Smooth muscle cell of the umbilical artery (primary cell): ENCODE results near the gene ADAM33. TPM values are rescaled to one million over a fixed set of nuclear protein-coding genes. Genes with fewer than 3 reads are reported as not detected.

Experiments used
- total RNA-seq: library from RNA; depleted of rRNA; stranded (reverse); fragments of >200 nt; gene quantifications from 2 replicates; pipeline ENCODE4 v1.2.3, GENCODE V29; 2014

ADAM33 gene, protein sequence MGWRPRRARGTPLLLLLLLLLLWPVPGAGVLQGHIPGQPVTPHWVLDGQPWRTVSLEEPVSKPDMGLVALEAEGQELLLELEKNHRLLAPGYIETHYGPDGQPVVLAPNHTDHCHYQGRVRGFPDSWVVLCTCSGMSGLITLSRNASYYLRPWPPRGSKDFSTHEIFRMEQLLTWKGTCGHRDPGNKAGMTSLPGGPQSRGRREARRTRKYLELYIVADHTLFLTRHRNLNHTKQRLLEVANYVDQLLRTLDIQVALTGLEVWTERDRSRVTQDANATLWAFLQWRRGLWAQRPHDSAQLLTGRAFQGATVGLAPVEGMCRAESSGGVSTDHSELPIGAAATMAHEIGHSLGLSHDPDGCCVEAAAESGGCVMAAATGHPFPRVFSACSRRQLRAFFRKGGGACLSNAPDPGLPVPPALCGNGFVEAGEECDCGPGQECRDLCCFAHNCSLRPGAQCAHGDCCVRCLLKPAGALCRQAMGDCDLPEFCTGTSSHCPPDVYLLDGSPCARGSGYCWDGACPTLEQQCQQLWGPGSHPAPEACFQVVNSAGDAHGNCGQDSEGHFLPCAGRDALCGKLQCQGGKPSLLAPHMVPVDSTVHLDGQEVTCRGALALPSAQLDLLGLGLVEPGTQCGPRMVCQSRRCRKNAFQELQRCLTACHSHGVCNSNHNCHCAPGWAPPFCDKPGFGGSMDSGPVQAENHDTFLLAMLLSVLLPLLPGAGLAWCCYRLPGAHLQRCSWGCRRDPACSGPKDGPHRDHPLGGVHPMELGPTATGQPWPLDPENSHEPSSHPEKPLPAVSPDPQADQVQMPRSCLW
- total RNA-seq, result 16.4 and 18.7 TPM in 2 replicates

DNA sequence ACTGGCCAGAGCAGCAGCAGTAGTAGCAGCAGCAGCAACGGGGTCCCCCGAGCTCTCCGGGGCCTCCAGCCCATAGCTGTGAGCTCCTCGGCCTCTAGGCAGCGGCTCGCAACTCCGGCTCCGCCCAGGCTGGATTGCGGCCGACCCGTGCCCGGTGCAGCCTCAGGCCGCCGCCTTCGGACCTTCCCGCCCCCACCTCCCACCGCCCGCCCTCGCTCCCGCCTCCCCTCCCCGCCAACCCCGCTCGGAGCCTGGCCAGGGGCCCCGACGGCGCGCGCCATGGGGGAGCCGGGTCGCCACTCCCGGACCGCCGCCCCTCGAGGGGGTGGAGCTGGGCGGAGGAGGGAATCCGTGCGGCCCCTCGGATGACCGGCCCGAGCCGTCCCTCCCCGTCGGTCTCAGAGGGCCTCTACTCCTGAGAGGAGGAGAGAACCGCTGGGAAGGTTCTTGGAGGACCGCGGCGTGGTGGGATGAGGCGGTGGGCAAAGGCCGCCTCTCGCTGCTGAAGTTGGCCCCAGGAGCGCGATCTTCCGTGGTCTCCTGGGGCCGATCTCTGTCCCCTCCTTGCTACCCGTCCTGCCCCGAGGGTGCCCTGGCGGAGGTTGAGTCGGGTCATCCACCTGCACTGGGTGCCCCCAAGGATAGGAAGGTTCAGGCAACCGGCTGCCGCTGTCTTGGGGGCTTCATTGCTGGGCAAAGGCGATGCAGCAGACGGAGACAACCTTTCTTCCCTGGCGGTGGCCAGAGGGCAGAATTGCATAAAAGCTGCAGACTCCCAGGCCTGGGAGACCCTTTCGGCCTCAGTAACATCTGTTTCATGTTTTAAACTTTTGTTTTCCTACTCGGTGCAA is at the start of gene ADAM33:
Gene ADAM33, minus strand, starts transcription at position 80 of the 851 bp plus-strand sequence. Its CDS starts 6 bp downstream, at position 74.

DNA sequence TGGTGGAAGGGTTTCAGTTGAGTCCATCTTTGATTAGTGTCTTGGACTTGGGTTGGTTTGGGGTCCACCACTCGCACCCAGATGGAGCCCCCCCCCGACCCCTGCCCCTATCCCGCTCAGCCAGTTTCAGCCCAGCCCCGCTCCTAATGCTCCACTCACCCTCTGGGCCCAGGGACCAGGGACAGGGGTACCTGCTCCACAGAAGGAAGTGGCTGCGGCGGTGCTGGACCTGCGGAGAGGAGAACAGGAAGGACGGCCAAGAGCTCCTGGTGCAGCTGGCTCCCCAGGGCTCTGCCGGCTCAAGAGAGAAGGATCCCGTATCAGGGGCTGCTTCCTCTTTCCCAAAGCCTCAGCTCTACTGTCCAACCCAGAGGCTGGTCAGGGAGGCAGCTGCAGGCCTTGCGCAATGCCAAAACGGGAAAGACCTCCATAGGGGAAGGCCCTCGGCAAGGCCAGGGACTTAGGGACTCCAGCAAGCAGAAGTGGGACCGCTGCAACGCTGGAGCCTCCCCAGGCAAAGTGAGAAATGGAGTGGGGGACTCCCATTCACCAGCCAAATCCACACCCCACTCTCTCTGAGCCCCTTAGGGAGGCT is 30.6 kb upstream of the ADAM33 start, which contains the start of gene SIGLEC1:
Gene SIGLEC1, minus strand, starts transcription at position 322 of the 595 bp plus-strand sequence. CDS start 5,472 bp downstream, outside the sequence.

DNA sequence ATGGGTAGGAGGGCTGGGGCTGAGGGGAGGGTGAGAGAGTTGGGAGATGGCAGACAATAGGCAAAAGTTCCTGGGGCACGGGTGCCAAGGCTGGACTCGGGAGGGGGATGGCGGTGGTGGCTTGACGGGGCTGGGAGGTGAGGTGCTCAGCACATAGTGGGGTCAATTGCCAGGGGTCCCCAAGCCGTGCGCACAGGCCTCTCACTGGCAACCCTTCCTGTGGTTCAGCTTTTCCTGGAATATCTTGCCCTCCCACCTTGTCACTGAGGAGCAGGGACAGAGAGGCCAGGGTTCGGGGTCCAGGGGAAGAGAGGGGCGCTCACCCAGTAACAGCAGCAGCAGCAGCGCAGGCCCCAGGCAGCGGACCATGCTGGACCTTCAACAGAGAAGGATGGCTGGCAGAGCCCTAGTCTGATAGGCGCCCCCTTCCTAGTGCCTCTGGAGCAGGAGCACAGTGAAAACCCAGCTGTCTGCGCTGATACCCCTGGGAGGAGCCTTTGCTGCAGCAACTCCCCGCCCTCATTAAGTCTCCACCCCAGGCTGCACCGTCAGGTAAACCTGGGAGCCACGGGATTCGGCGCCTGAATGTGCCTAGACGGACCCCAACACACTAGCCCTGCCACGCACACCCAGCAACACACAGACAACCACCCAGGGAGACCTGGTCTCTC is 18.6 kb downstream of the ADAM33 start, which contains the start of gene GFRA4:
Gene GFRA4, minus strand, starts transcription at position 369 of the 671 bp plus-strand sequence. Its CDS starts 0 bp downstream, at position 369.

Other genes starting within 250 kb of the ADAM33 start
- gene ATRN, start 211.0 kb downstream of the ADAM33 start, total RNA-seq, result 68.5 and 76.9 TPM in 2 replicates
- gene GFRA4, start 18.6 kb downstream of the ADAM33 start, total RNA-seq, result not detected in 2 replicates
- gene SIGLEC1, start 30.6 kb upstream of the ADAM33 start, total RNA-seq, result not detected in 2 replicates
- under 0.01 TPM in 1 of 2 replicates, not detected in the other for gene HSPA12B, start 50.7 kb upstream of the ADAM33 start, total RNA-seq
- 10.4 and 27.8 TPM in 2 replicates for gene ADISSP, start 85.7 kb upstream of the ADAM33 start, total RNA-seq
- gene SPEF1, start 99.4 kb upstream of the ADAM33 start, total RNA-seq, result not detected in 2 replicates
- gene CENPB, start 104.7 kb upstream of the ADAM33 start, total RNA-seq, result 64.7 and 75.2 TPM in 2 replicates
- 5.0 and 18.8 TPM in 2 replicates for gene CDC25B, start 114.3 kb upstream of the ADAM33 start, total RNA-seq
- 14.3 and 14.8 TPM in 2 replicates for gene AP5S1, start 138.5 kb upstream of the ADAM33 start, total RNA-seq
- gene MAVS, start 164.8 kb upstream of the ADAM33 start, total RNA-seq, result 13.4 and 24.8 TPM in 2 replicates
- 55.8 and 60.3 TPM in 2 replicates for gene PANK2, start 207.4 kb upstream of the ADAM33 start, total RNA-seq